ENCODE results near the gene DLX1.

DNA sequence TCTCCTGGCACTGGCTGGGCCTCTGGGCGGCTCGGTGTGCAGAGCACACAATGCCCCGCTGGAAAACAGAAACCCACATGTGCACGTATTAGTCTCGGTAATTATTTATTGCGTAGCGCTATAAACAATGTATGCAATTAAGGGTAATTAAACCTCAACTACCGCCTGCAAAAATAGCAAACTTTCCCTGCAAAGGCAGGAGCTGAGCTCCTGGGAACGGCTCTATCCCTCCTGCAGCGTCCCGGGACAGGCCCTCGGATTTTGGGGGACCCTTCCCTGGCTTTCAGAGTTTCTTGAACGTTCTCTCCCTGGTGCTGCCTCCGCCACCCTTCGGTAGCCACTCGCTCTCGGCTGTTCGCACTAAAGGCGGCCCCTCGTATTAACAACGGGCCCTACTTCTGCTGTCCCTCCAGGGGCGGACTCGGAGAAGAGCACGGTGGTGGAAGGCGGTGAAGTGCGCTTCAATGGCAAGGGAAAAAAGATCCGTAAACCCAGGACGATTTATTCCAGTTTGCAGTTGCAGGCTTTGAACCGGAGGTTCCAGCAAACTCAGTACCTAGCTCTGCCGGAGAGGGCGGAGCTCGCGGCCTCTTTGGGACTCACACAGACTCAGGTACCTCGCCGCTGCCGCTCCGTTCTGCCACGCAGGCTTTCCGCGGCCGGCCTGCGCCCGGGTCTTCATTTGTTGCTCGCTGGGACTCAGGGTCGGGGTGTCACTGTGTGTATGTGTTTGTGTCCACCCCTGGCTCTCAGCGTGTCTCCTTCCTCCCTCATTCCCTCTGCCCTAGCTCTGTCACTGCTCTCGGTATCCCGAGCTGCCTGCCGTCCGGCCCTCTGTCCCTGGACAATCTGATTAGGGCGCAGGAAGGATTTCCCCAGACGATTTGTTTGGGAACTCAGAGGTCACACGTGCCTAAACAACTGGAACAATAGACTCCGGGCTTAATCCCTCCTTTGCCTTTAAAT lies 1.2 kb downstream of the DLX1 start:
- TF ChIP-seq RXRA (IDR thresholded peaks at IDR 0.05) (no peak), SP1 (IDR thresholded peaks at IDR 0.05) (no peak), JUND (IDR thresholded peaks at IDR 0.05) (no peak), GABPA (IDR thresholded peaks at IDR 0.05 in 1 of 2, conservative IDR thresholded peaks at IDR 0.05 in 1 of 2) (no peak)
- TF ChIP-seq, protein P1, sequence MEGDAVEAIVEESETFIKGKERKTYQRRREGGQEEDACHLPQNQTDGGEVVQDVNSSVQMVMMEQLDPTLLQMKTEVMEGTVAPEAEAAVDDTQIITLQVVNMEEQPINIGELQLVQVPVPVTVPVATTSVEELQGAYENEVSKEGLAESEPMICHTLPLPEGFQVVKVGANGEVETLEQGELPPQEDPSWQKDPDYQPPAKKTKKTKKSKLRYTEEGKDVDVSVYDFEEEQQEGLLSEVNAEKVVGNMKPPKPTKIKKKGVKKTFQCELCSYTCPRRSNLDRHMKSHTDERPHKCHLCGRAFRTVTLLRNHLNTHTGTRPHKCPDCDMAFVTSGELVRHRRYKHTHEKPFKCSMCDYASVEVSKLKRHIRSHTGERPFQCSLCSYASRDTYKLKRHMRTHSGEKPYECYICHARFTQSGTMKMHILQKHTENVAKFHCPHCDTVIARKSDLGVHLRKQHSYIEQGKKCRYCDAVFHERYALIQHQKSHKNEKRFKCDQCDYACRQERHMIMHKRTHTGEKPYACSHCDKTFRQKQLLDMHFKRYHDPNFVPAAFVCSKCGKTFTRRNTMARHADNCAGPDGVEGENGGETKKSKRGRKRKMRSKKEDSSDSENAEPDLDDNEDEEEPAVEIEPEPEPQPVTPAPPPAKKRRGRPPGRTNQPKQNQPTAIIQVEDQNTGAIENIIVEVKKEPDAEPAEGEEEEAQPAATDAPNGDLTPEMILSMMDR (IDR thresholded peaks at IDR 0.05; ENCODE audit: low read depth, low read length, missing input control) = peak; percentile 5
- TF ChIP-seq, protein P2, sequence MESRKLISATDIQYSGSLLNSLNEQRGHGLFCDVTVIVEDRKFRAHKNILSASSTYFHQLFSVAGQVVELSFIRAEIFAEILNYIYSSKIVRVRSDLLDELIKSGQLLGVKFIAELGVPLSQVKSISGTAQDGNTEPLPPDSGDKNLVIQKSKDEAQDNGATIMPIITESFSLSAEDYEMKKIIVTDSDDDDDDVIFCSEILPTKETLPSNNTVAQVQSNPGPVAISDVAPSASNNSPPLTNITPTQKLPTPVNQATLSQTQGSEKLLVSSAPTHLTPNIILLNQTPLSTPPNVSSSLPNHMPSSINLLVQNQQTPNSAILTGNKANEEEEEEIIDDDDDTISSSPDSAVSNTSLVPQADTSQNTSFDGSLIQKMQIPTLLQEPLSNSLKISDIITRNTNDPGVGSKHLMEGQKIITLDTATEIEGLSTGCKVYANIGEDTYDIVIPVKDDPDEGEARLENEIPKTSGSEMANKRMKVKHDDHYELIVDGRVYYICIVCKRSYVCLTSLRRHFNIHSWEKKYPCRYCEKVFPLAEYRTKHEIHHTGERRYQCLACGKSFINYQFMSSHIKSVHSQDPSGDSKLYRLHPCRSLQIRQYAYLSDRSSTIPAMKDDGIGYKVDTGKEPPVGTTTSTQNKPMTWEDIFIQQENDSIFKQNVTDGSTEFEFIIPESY (IDR thresholded peaks at IDR 0.05) = no peak
- TF ChIP-seq, protein P3, sequence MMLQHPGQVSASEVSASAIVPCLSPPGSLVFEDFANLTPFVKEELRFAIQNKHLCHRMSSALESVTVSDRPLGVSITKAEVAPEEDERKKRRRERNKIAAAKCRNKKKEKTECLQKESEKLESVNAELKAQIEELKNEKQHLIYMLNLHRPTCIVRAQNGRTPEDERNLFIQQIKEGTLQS (IDR thresholded peaks at IDR 0.05) = no peak
